GM23338 (cell line): ENCODE data around the gene HSPA1A.
"Not testable (repeated sequence)": the region's sequence is repeated elsewhere in the genome, so short reads cannot be mapped to it uniquely, and the experiment has no call there.

Experiments used
- CREB1 ChIP-seq: fragments of 250-450 bp; sonication (Bioruptor Pico); IDR thresholded peaks from 2 replicates; pipeline ENCODE4 v1.5.0; 2020; ENCODE audit warnings: low read depth, mild to moderate bottlenecking, moderate library complexity
- CTCF ChIP-seq, 2 experiments: fragments of 200-600 bp in 1 of 2; sonication (generic) in 1 of 2; conservative IDR thresholded peaks; 2 replicates each; pipeline versions ENCODE4 v1.5.1 to v1.6.1; 2016 to 2017; ENCODE audit warnings: antibody characterized with exemption in 2 of 2, low read depth in 2 of 2, mild to moderate bottlenecking in 2 of 2, moderate library complexity in 1 of 2
- EZH2 ChIP-seq: fragments of 200-600 bp; sonication (generic); IDR thresholded peaks from one replicate; pipeline ENCODE4 v1.8.0; 2017; ENCODE audit warnings: antibody characterized with exemption, mild to moderate bottlenecking, low read depth; ENCODE audit not compliant: unreplicated experiment
- EZH2phosphoT487 ChIP-seq: fragments of 200-600 bp; sonication (generic); IDR thresholded peaks from one replicate; pipeline ENCODE4 v1.8.1; 2018; ENCODE audit warnings: antibody characterized with exemption; ENCODE audit not compliant: unreplicated experiment
- JUNB ChIP-seq: IDR thresholded peaks from one replicate; pipeline ENCODE4 v1.6.1; 2016; ENCODE audit warnings: antibody characterized with exemption; ENCODE audit not compliant: unreplicated experiment
- POLR2AphosphoS5 ChIP-seq: IDR thresholded peaks from 2 replicates; pipeline ENCODE4 v1.6.1; 2016; ENCODE audit warnings: antibody characterized with exemption, low read depth
- ZNF331 ChIP-seq: fragments of 250-450 bp; sonication (Bioruptor Pico); IDR thresholded peaks from 2 replicates; pipeline ENCODE4 v1.5.0; 2020; ENCODE audit warnings: low read depth, mild to moderate bottlenecking, moderate library complexity
- TF ChIP-seq, protein P1 (sequence below): IDR thresholded peaks from one replicate; pipeline ENCODE4 v1.6.1; 2018; ENCODE audit warnings: antibody characterized with exemption; ENCODE audit not compliant: unreplicated experiment

- TF ChIP-seq CTCF (conservative IDR thresholded peaks at IDR 0.05; ENCODE audit: low read depth in 2 of 2); EZH2phosphoT487; EZH2; CREB1 (CRISPR knock-in tag); POLR2AphosphoS5; ZNF331 (CRISPR knock-in tag); JUNB: not testable (repeated sequence)
- TF ChIP-seq, protein P1, sequence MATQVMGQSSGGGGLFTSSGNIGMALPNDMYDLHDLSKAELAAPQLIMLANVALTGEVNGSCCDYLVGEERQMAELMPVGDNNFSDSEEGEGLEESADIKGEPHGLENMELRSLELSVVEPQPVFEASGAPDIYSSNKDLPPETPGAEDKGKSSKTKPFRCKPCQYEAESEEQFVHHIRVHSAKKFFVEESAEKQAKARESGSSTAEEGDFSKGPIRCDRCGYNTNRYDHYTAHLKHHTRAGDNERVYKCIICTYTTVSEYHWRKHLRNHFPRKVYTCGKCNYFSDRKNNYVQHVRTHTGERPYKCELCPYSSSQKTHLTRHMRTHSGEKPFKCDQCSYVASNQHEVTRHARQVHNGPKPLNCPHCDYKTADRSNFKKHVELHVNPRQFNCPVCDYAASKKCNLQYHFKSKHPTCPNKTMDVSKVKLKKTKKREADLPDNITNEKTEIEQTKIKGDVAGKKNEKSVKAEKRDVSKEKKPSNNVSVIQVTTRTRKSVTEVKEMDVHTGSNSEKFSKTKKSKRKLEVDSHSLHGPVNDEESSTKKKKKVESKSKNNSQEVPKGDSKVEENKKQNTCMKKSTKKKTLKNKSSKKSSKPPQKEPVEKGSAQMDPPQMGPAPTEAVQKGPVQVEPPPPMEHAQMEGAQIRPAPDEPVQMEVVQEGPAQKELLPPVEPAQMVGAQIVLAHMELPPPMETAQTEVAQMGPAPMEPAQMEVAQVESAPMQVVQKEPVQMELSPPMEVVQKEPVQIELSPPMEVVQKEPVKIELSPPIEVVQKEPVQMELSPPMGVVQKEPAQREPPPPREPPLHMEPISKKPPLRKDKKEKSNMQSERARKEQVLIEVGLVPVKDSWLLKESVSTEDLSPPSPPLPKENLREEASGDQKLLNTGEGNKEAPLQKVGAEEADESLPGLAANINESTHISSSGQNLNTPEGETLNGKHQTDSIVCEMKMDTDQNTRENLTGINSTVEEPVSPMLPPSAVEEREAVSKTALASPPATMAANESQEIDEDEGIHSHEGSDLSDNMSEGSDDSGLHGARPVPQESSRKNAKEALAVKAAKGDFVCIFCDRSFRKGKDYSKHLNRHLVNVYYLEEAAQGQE = not testable (repeated sequence)
Observed at GRCh38 chr6:31817929-31818511, 2.7 kb downstream of the HSPA1A start.
